LNCaP clone FGC (cell line): ENCODE results near the gene STAP1.

ENCODE experiments used
- DNase-seq: peaks from one replicate; pipeline ENCODE4 v3.0.0-alpha.2; 2011; ENCODE audit warnings: low read depth
- H3K4me3 ChIP-seq: 2 replicates; pipeline ENCODE4 v1.5.1; 2011; ENCODE audit warnings: mild to moderate bottlenecking, low read depth, low read length, control low read depth
- CTCF ChIP-seq: IDR thresholded peaks from 2 replicates; pipeline ENCODE4 v1.5.1; 2012; ENCODE audit warnings: mild to moderate bottlenecking; ENCODE audit not compliant: control insufficient read depth, insufficient read depth; ENCODE audit errors: extremely low read depth

Gene STAP1

GRCh38 chr4:67608027-67608426, 49.5 kb downstream of the STAP1 start:
- no peak for DNase-seq

GRCh38 chr4:67614186-67614585, 55.7 kb downstream of the STAP1 start:
- no peak overlapping the region for H3K4me3 ChIP-seq
- no peak for DNase-seq
- TF ChIP-seq CTCF, result no peak

More at GRCh38 chr4:67608027-67608426, 49.5 kb downstream of the STAP1 start:
- H3K4me3 ChIP-seq, result no peak overlapping the region
- TF ChIP-seq CTCF, result no peak

DNA sequence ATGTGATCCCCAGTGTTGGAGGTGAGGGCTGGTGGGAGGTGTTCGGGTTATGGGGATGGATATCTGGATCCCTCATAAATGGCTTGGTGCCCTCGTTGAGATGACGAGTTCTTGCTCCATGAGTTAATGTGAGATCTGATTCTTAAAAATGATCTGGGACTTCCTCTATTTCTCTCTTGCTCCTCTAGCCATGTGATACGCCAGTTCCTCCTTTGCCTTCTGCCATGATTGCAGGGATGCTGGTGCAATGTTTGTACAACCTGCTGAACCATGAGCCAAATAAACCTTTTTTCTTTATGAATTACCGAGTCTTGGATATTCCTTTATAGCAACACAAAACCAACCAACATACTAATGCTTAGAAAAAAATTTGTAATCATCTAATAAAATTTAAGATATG, 56.6 kb downstream of the STAP1 start:
- no peak for DNase-seq
- TF ChIP-seq CTCF, result no peak
- H3K4me3 ChIP-seq, result no peak overlapping the region

- DNase-seq, result peak; percentile 74
- H3K4me3 ChIP-seq, result no peak overlapping the region
- TF ChIP-seq CTCF, result no peak
These were observed 58.0 kb downstream of the STAP1 start for GRCh38 chr4:67616478-67616877.

DNA sequence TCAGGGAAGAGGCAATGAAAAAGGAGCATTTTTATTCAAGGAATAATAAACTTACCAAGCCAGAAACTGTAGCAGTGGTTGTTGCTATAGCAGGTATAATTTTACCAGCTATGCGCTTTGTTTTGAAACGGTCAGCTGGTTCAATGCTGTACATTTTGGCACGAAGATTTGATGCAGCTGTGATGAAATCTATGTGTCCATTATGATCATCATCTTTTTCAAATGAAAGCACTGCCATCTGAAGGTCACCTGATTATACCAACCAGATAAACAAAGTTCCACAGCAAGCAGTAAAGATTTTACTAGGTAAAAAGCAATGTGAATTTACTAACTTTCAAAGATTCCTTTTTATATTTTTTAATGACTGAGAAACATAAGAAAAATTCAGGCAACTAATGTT, 66.4 kb downstream of the STAP1 start:
- DNase-seq, result peak; percentile 34
- H3K4me3 ChIP-seq, result no peak overlapping the region
- peak; percentile 30; the same call in 1 of the 2 replicates for TF ChIP-seq CTCF

DNA sequence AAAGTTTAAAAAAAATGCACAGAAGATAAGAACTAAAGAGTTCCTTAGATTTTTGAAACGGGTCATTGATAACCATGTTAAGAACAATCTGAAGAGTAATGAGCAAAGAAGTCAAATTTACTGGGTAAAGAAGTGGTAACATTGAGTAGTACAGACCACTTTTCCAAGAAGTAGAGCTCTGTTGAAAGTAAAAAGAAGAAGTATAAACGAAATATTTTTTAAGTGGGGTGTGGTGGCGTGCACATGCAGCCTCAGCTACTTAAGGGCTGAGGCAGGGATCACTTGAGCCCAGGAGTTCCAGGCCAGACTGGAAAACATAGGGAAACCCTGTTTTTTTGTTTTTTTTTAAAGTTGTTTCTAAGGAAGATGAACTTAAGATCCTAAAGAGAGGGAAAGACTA, 74.0 kb downstream of the STAP1 start:
- TF ChIP-seq CTCF, result no peak
- H3K4me3 ChIP-seq, result no peak overlapping the region
- DNase-seq, result no peak

- H3K4me3 ChIP-seq, result no peak overlapping the region
- no peak for TF ChIP-seq CTCF
- peak; percentile 6 for DNase-seq
These were observed 76.2 kb downstream of the STAP1 start for GRCh38 chr4:67634741-67635140.
